Ishikawa (cell line): ENCODE data around the gene AQP11.

Experiments used
- EP300 ChIP-seq: IDR thresholded peaks from 2 replicates; pipeline ENCODE4 v1.6.1; 2012; ENCODE audit warnings: borderline replicate concordance
- MAX ChIP-seq: IDR thresholded peaks from 2 replicates; pipeline ENCODE4 v1.6.1; 2012
- NFIC ChIP-seq: IDR thresholded peaks from 2 replicates; pipeline ENCODE4 v1.6.1; 2012
- RAD21 ChIP-seq: IDR thresholded peaks from 2 replicates; pipeline ENCODE4 v1.6.1; 2012; ENCODE audit warnings: low read depth
- TAF1 ChIP-seq: IDR thresholded peaks from 2 replicates; pipeline ENCODE4 v1.6.1; 2012; ENCODE audit warnings: low read depth, mild to moderate bottlenecking

- TF ChIP-seq EP300 (no peak), NFIC (no peak), MAX (no peak), TAF1 (no peak), RAD21 (no peak)
Measured at GRCh38 chr11:77568306-77568705, 21.4 kb upstream of the AQP11 start.
